Naive thymus-derived CD4-positive, alpha-beta T cell (primary cell): Measurements from ENCODE around the gene LPIN3. TPM values are rescaled to one million over a fixed set of nuclear protein-coding genes. Genes with fewer than 3 reads are reported as not detected.

Experiments
- ATAC-seq: fragments of 150-1000 bp; cut with Tn5 transposase; 2 replicates; pipeline ENCODE4 v1.10.0; 2021; ENCODE audit warnings: mild to moderate bottlenecking, moderate library complexity
- CTCF ChIA-PET: fragments of 350-600 bp; sonication (Branson Sonifier 250); formaldehyde crosslinking; loops from one replicate; lab custom pipeline; 2021; ENCODE audit warnings: antibody characterized with exemption; lab: Charles Lee
- POLR2A ChIA-PET: fragments of 350-600 bp; sonication (Branson Sonifier 250); formaldehyde crosslinking; loops from one replicate; lab custom pipeline; 2021; ENCODE audit warnings: antibody characterized with exemption, inconsistent platforms; lab: Charles Lee
- DNase-seq, 9 donors: peaks; one replicate each; pipeline versions ENCODE4 v3.0.0 to v3.0.0-alpha.2; 2020 to 2022; ENCODE audit warnings: mixed read lengths in 1 of 9
- H3K27ac ChIP-seq: one replicate; pipeline ENCODE4 v1.7.0; 2013; ENCODE audit warnings: mild to moderate bottlenecking, low read depth, low read length, moderate library complexity
- H3K27me3 ChIP-seq, 2 donors: one replicate each; pipeline ENCODE4 v1.7.0; 2013; ENCODE audit warnings: low read length in 2 of 2, mild to moderate bottlenecking in 2 of 2, moderate library complexity in 2 of 2; ENCODE audit not compliant: control insufficient read depth in 2 of 2, insufficient read depth in 2 of 2
- H3K36me3 ChIP-seq, 3 experiments: 1 replicate in 2 of 3; 2 replicates in 1 of 3; pipeline ENCODE4 v1.7.0; 2013; ENCODE audit warnings: low read length in 3 of 3, mild to moderate bottlenecking in 3 of 3, moderate library complexity in 1 of 3; ENCODE audit not compliant: insufficient read depth in 3 of 3, control insufficient read depth in 2 of 3
- H3K4me1 ChIP-seq, 2 donors: one replicate each; pipeline ENCODE4 v1.7.0; 2013; ENCODE audit warnings: low read length in 2 of 2, mild to moderate bottlenecking in 2 of 2, moderate library complexity in 1 of 2; ENCODE audit not compliant: control insufficient read depth in 2 of 2, insufficient read depth in 2 of 2
- H3K4me3 ChIP-seq: 2 replicates; pipeline ENCODE4 v1.7.0; 2013; ENCODE audit warnings: mild to moderate bottlenecking, low read length
- H3K9me3 ChIP-seq, 3 experiments: 1 replicate in 2 of 3; 2 replicates in 1 of 3; pipeline ENCODE4 v1.7.0; 2013; ENCODE audit warnings: low read length in 3 of 3; ENCODE audit not compliant: control insufficient read depth in 2 of 3
- H3K27ac Mint-ChIP-seq, 9 donors: one replicate each; pipeline ENCODE4 v1.8.0; 2020 to 2022; ENCODE audit warnings: mixed read lengths in 9 of 9, mild to moderate bottlenecking in 8 of 9, moderate library complexity in 5 of 9, inconsistent platforms in 2 of 9
- H3K27me3 Mint-ChIP-seq, 5 donors: one replicate each; pipeline ENCODE4 v1.8.0; 2021 to 2022; ENCODE audit warnings: mixed read lengths in 5 of 5, mild to moderate bottlenecking in 1 of 5
- H3K36me3 Mint-ChIP-seq, 5 donors: one replicate each; pipeline ENCODE4 v1.8.0; 2020 to 2022; ENCODE audit warnings: mixed read lengths in 5 of 5, mild to moderate bottlenecking in 3 of 5, inconsistent platforms in 1 of 5
- H3K4me1 Mint-ChIP-seq, 7 donors: one replicate each; pipeline ENCODE4 v1.8.0; 2020 to 2022; ENCODE audit warnings: mixed read lengths in 7 of 7, mild to moderate bottlenecking in 3 of 7, inconsistent platforms in 1 of 7
- H3K4me3 Mint-ChIP-seq, 10 donors: one replicate each; pipeline ENCODE4 v1.8.0; 2020 to 2022; ENCODE audit warnings: mild to moderate bottlenecking in 10 of 10, mixed read lengths in 10 of 10, moderate library complexity in 6 of 10, inconsistent platforms in 2 of 10
- H3K9me3 Mint-ChIP-seq, 11 donors: one replicate each; pipeline ENCODE4 v1.8.0; 2020 to 2022; ENCODE audit warnings: mixed read lengths in 11 of 11, mild to moderate bottlenecking in 4 of 11, inconsistent platforms in 1 of 11, moderate library complexity in 1 of 11
- intact Hi-C, 2 donors: fragments of 100-400 bp; cut with micrococcal nuclease; formaldehyde crosslinking; loops; one replicate each; pipeline ENCODE4 v1.15.1; 2023
- polyA plus RNA-seq, 2 donors: library from polyadenylated mRNA; unstranded; fragments of 300-500 nt; fragmentation: Illumina TruSeq; gene quantifications; one replicate each; pipeline ENCODE4 v1.2.3, GENCODE V29; 2021
- total RNA-seq, 6 experiments: library from RNA in 5 of 6; stranded (reverse) in 5 of 6; gene quantifications; 1 replicate in 5 of 6; 2 replicates in 1 of 6; pipeline ENCODE4 v1.2.3 and lab custom pipeline; 2021 to 2026

Gene LPIN3
- total and polyA plus RNA-seq, 7 experiments from 2014 or later, result 0.10 to 3.0 (median 0.64) TPM; not detected in 1

DNA sequence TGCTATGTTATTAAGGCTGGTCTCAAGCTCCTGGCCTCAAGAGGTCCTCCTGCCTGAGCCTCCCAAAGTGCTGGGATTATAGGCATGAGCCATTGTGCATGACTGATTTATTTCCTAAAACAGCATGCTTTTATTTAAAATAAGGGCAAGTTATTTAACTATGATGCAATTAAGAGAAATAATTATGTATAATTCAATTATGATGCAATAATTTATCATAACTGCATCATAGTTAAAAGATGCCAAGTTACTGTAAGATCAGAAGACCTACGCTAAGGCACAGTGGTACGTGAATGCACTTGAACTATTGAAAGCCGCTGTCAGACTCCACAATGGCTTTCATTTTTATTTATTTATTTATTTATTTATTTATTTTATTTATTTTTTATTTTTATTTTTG is 50.3 kb downstream of the LPIN3 start:
- H3K27me3 Mint-ChIP-seq, result peaks cover 0 to 6% (median 4%) of the 10 kb centered on the region in 5 donors
- intact Hi-C loops, result no loop called here
- no peak overlapping the region for H3K27ac ChIP-seq
- H3K9me3 ChIP-seq, result no peaks in the 10 kb centered on the region
- DNase-seq (no peak), ATAC-seq (no peak)
- H3K27me3 ChIP-seq, result no peaks in the 10 kb centered on the region
- CTCF ChIA-PET, result no interaction called here
- no peaks in the 10 kb centered on the region for H3K36me3 Mint-ChIP-seq
- no peak overlapping the region for H3K4me3 ChIP-seq
- POLR2A ChIA-PET, result no interaction called here
- peaks cover 0 to 2% (median 0%) of the 10 kb centered on the region in 7 donors for H3K4me1 Mint-ChIP-seq
- no peaks in the 10 kb centered on the region for H3K36me3 ChIP-seq
- no peak overlapping the region for H3K27ac Mint-ChIP-seq
- H3K4me3 Mint-ChIP-seq, result no peak overlapping the region
- no peaks in the 10 kb centered on the region for H3K4me1 ChIP-seq
- H3K9me3 Mint-ChIP-seq, result no peaks in the 10 kb centered on the region

DNA sequence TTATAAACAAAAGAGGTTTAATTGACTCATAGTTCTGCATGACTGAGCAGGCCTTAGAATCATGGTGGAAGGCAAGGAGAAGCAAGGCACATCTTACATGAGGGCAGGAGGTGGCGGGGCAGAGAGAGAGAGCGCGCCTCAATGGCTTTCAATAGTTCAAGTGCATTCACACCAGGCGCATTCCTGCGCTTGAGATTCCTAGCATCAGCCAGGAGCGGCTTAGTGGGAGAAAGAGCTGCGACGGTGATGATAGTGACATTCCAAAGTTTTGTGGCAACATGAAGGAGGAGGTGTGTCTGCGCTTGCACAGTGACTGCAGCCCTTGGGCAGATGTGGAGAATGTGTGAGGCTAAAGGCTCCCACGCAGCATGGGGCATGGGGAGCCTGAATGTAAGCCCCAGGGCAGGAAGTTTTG is 51.0 kb downstream of the LPIN3 start:
- Histone ChIP-seq H3K27me3 (no peaks in the 10 kb centered on the region), H3K4me3 (no peak overlapping the region), H3K4me1 (no peaks in the 10 kb centered on the region), H3K27ac (no peak overlapping the region), H3K36me3 (no peaks in the 10 kb centered on the region), H3K9me3 (no peaks in the 10 kb centered on the region)
- Mint-ChIP-seq H3K9me3 (no peaks in the 10 kb centered on the region), H3K4me1 (peaks cover 0 to 5% (median 0%) of the 10 kb centered on the region in 7 donors), H3K4me3 (no peak overlapping the region), H3K36me3 (no peaks in the 10 kb centered on the region), H3K27ac (no peak overlapping the region), H3K27me3 (peaks cover 0 to 6% (median 4%) of the 10 kb centered on the region in 5 donors)
- POLR2A ChIA-PET, result no interaction called here
- intact Hi-C loops, result no loop called here
- ATAC-seq (no peak), DNase-seq (no peak)
- CTCF ChIA-PET, result no interaction called here

DNA sequence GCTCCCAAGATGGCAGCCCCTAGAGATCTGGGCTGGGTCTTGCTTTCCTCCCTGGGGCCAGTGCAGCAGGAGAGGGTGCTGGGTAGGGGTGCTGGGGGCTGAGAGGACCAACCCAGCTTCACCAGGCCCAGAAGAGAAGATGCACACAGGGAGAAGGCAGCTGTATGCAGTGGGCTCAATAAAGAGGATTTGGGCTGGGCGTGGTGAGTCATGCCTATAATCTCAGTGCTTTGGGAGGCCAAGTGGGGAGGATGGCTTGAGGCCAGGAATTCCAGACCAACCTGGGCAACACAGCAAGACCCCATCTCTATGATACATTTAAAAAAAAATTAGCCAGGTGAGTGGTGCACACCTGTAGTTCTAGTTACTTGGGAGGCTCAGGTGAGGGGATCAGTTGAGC is 51.7 kb downstream of the LPIN3 start:
- no peak for ATAC-seq
- POLR2A ChIA-PET, result no interaction called here
- Histone ChIP-seq H3K27me3 (no peaks in the 10 kb centered on the region), H3K4me3 (no peak overlapping the region), H3K4me1 (no peaks in the 10 kb centered on the region), H3K36me3 (no peaks in the 10 kb centered on the region), H3K9me3 (no peaks in the 10 kb centered on the region), H3K27ac (no peak overlapping the region)
- intact Hi-C loops, result no loop called here
- H3K4me3 Mint-ChIP-seq, result no peak overlapping the region
- DNase-seq, result no peak
- no peaks in the 10 kb centered on the region for H3K36me3 Mint-ChIP-seq
- no peaks in the 10 kb centered on the region for H3K9me3 Mint-ChIP-seq
- CTCF ChIA-PET, result no interaction called here
- H3K27ac Mint-ChIP-seq, result peak overlapping the region in 1 of 9 donors; percentile 26
- H3K27me3 Mint-ChIP-seq, result peaks cover 0 to 6% (median 4%) of the 10 kb centered on the region in 5 donors
- peaks cover 0 to 5% (median 0%) of the 10 kb centered on the region in 7 donors for H3K4me1 Mint-ChIP-seq

DNA sequence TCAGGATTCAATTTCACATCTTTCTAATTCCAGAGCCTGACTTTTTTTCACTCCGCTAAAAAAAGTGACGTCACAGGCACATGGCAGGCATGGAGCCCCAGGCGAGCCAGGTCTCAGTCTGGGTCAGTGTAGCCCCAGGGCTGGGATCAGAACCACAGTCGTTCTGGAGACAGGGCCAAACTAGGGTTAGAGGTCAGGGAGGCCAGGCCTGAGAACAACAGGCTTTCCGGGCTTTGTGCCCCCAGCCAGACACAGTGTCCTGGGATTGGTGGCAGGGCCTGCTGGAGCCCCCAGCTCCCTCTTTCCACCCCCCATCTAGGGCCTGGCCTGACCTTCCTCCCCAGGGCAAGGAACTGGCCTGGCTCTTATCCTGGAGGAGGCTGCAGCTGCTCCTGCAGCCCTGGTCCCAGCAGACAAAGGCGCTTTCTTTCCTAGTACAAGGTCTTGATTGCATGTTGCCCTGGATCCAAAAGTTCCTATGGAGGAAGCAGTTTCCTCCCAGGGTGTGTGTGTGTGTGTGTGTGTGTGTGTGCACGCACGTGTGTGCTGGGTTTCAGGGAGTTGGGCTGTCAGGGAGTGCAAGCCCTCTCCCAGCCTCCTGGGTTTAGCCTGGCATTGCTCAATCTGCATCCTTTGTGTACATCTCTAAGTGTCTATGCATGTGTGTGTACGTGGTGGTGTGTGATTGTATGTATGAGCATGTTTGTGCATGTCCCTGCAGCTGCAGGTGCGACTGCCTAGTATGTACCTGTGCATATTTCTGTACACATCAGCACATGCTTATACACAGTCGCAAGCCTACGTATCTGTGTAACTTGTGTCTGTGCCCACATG is 52.5 kb downstream of the LPIN3 start:
- ATAC-seq (no peak), DNase-seq (no peak)
- Histone ChIP-seq H3K27ac (no peak overlapping the region), H3K4me1 (no peaks in the 10 kb centered on the region), H3K27me3 (no peaks in the 10 kb centered on the region), H3K36me3 (no peaks in the 10 kb centered on the region), H3K9me3 (no peaks in the 10 kb centered on the region), H3K4me3 (no peak overlapping the region)
- H3K27ac Mint-ChIP-seq, result no peak overlapping the region
- ChIA-PET CTCF (no interaction called here), POLR2A (interaction anchor here (1.1 kb wide), 1 partner anchor 19 kb away, joined by 3 read pairs; no protein-coding TSS in a partner anchor)
- intact Hi-C loops, result no loop called here
- no peak overlapping the region for H3K4me3 Mint-ChIP-seq
- H3K27me3 Mint-ChIP-seq, result peaks cover 0 to 6% (median 4%) of the 10 kb centered on the region in 5 donors
- peaks cover 0 to 5% (median 0%) of the 10 kb centered on the region in 7 donors for H3K4me1 Mint-ChIP-seq
- no peaks in the 10 kb centered on the region for H3K36me3 Mint-ChIP-seq
- no peaks in the 10 kb centered on the region for H3K9me3 Mint-ChIP-seq

DNA sequence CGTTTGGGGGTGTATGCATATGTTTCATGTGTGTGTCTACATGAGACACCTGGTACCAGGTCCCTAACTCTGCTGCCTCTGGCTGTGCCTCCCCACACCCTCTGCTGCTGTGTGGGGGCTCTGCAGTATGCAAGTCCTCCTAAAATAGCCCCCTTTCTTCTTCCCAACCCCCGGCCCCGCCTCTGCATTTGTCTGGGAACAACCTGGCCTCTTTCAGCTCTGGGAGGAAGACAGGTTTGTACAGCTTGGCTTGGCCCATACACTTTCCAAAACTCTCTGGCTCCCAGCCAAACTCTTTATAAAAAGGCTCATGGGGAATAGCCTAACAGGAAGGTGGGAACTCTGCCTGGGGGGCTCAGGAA is 53.1 kb downstream of the LPIN3 start:
- CTCF ChIA-PET, result no interaction called here
- no peak overlapping the region for H3K4me3 ChIP-seq
- no peaks in the 10 kb centered on the region for H3K9me3 ChIP-seq
- DNase-seq (no peak), ATAC-seq (no peak)
- Mint-ChIP-seq H3K9me3 (no peaks in the 10 kb centered on the region), H3K36me3 (no peaks in the 10 kb centered on the region), H3K4me1 (peaks cover 0 to 5% (median 0%) of the 10 kb centered on the region in 7 donors), H3K4me3 (no peak overlapping the region), H3K27ac (no peak overlapping the region), H3K27me3 (peaks cover 0 to 4% (median 0%) of the 10 kb centered on the region in 5 donors)
- H3K4me1 ChIP-seq, result no peaks in the 10 kb centered on the region
- POLR2A ChIA-PET, result interaction anchor here (1.1 kb wide), 1 partner anchor 20 kb away, joined by 3 read pairs; no protein-coding TSS in a partner anchor
- H3K27me3 ChIP-seq, result no peaks in the 10 kb centered on the region
- H3K36me3 ChIP-seq, result no peaks in the 10 kb centered on the region
- intact Hi-C loops, result no loop called here
- H3K27ac ChIP-seq, result no peak overlapping the region

DNA sequence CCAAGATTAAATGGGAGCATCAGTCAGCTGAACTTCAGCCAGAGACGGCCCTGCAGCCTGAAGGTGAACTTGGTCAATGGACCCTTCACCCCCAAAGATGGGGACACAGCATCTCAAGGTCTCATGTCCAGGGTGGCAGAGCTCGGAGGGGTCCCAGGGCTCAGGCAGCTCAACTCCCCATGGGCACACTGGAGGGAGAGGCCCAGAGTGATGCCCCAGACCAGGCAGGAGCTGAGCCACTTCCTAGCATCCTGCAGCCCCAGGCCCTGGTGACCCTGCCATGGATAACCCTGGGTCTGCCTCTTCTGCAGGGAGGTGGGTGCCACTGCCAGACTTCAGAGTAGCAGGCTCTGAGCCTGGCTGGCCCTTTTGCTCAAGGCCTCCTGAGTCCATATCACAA is 53.5 kb downstream of the LPIN3 start:
- Histone ChIP-seq H3K36me3 (no peaks in the 10 kb centered on the region), H3K27ac (no peak overlapping the region), H3K27me3 (no peaks in the 10 kb centered on the region), H3K9me3 (no peaks in the 10 kb centered on the region), H3K4me1 (no peaks in the 10 kb centered on the region), H3K4me3 (no peak overlapping the region)
- ATAC-seq, result no peak
- ChIA-PET CTCF (no interaction called here), POLR2A (interaction anchor here (1.1 kb wide), 1 partner anchor 20 kb away, joined by 3 read pairs; no protein-coding TSS in a partner anchor)
- intact Hi-C loops, result no loop called here
- no peak overlapping the region for H3K27ac Mint-ChIP-seq
- H3K4me3 Mint-ChIP-seq, result no peak overlapping the region
- H3K36me3 Mint-ChIP-seq, result no peaks in the 10 kb centered on the region
- peaks cover 0 to 5% (median 0%) of the 10 kb centered on the region in 7 donors for H3K4me1 Mint-ChIP-seq
- H3K27me3 Mint-ChIP-seq, result peaks cover 0 to 4% (median 0%) of the 10 kb centered on the region in 5 donors
- DNase-seq, result no peak
- H3K9me3 Mint-ChIP-seq, result no peaks in the 10 kb centered on the region
